ENCODE results near the gene SLC4A3.

DNA sequence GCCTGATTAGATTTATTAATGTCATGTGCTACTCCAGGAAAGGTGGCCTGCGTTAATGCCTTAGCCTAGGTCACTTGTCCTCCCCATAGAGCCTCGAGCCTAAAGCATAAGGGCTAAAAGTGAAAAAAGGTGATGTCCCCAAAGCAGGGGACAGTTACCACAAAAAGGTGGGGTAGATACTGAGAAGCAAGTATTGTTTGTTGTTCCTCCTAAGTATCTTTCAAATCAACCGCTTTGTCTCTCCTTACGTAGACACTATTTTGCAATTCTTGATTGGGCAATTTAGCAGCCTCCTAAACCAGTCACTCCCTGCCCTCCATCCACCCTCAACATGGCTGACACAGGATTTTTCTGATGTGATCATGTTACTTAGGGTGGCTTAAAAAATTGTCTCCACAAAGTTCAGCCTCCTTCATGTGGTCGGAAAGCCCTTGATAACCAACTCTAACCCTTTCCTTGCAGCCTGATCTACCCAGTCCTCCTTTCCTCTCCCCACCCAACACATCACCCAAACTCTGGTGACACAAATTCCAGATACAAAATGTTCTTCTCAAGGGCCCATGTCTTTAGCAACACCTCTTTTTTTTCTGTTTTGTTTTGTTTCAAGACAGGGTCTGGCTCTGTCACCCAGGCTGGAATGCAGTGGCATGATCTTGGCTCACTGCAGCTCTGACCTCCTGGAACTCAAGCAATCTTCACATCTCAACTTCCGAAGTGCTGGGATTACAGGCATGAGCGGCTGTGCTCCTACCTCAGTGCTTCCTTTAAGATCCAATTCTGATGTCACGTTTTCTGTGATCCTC is 48.4 kb upstream of the SLC4A3 start:
- TF ChIP-seq, protein P1, sequence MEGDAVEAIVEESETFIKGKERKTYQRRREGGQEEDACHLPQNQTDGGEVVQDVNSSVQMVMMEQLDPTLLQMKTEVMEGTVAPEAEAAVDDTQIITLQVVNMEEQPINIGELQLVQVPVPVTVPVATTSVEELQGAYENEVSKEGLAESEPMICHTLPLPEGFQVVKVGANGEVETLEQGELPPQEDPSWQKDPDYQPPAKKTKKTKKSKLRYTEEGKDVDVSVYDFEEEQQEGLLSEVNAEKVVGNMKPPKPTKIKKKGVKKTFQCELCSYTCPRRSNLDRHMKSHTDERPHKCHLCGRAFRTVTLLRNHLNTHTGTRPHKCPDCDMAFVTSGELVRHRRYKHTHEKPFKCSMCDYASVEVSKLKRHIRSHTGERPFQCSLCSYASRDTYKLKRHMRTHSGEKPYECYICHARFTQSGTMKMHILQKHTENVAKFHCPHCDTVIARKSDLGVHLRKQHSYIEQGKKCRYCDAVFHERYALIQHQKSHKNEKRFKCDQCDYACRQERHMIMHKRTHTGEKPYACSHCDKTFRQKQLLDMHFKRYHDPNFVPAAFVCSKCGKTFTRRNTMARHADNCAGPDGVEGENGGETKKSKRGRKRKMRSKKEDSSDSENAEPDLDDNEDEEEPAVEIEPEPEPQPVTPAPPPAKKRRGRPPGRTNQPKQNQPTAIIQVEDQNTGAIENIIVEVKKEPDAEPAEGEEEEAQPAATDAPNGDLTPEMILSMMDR (IDR thresholded peaks at IDR 0.05; ENCODE audit: control extremely low read depth in 1 of 3, insufficient read depth in 1 of 3, low read depth in 1 of 3, low read length in 3 of 3): no peak
- no peak for TF ChIP-seq YY1 (IDR thresholded peaks at IDR 0.05; ENCODE audit: low read depth, low read length)
- no peak for TF ChIP-seq CREB1 (IDR thresholded peaks at IDR 0.05)
- TF ChIP-seq POLR2A (IDR thresholded peaks at IDR 0.05; ENCODE audit: control extremely low read depth in 1 of 2, low read depth in 2 of 2, low read length in 2 of 2): no peak
- TF ChIP-seq CBX8 (IDR thresholded peaks at IDR 0.05; ENCODE audit: borderline replicate concordance, low read depth, low read length): no peak
- no peak for TF ChIP-seq SIX5 (IDR thresholded peaks at IDR 0.05; ENCODE audit: low read depth, low read length)
- TF ChIP-seq, protein P2, sequence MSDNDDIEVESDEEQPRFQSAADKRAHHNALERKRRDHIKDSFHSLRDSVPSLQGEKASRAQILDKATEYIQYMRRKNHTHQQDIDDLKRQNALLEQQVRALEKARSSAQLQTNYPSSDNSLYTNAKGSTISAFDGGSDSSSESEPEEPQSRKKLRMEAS (IDR thresholded peaks at IDR 0.05): no peak
- no peak for TF ChIP-seq ZNF274 (IDR thresholded peaks at IDR 0.05; ENCODE audit: borderline replicate concordance, extremely low read depth, low read length)
